Neural progenitor cell (in vitro differentiated cells): ENCODE data around the gene LGALS8.

Source experiments
- EZH2 ChIP-seq: fragments of 200-600 bp; sonication (generic); IDR thresholded peaks from 2 replicates; pipeline ENCODE4 v1.6.1; 2017; ENCODE audit warnings: antibody characterized with exemption, mild to moderate bottlenecking, moderate library complexity
- EZH2phosphoT487 ChIP-seq: fragments of 200-600 bp; sonication (generic); IDR thresholded peaks from 2 replicates; pipeline ENCODE4 v1.6.1; 2017; ENCODE audit warnings: antibody characterized with exemption
- TF ChIP-seq, protein P1 (sequence below): fragments of 200-600 bp; sonication (generic); IDR thresholded peaks from 2 replicates; pipeline ENCODE4 v1.5.1; 2017; ENCODE audit warnings: antibody characterized with exemption, mild to moderate bottlenecking

DNA sequence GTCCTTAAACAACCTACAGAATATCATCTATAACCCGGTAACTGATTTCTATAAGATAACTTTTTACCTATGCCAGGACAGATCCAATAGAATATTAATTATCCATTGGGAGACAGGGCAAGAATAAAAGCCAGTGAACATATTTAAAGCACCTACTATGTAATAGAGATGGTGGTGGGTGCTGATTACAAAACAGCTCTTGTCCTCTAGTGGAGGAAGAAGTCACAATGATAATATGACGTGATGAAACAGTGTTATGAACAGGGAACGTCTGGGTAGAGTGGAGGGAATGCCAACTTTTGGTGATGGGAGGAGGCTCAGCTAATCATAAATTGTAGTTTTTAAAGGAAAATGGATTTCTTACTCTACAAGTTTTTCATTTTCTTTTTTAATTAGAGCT lies 2.3 kb downstream of the LGALS8 start:
- TF ChIP-seq, protein P1, sequence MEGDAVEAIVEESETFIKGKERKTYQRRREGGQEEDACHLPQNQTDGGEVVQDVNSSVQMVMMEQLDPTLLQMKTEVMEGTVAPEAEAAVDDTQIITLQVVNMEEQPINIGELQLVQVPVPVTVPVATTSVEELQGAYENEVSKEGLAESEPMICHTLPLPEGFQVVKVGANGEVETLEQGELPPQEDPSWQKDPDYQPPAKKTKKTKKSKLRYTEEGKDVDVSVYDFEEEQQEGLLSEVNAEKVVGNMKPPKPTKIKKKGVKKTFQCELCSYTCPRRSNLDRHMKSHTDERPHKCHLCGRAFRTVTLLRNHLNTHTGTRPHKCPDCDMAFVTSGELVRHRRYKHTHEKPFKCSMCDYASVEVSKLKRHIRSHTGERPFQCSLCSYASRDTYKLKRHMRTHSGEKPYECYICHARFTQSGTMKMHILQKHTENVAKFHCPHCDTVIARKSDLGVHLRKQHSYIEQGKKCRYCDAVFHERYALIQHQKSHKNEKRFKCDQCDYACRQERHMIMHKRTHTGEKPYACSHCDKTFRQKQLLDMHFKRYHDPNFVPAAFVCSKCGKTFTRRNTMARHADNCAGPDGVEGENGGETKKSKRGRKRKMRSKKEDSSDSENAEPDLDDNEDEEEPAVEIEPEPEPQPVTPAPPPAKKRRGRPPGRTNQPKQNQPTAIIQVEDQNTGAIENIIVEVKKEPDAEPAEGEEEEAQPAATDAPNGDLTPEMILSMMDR = no peak
- TF ChIP-seq EZH2 (no peak), EZH2phosphoT487 (no peak)
